GM19452 (cell line): Measurements from ENCODE around the gene ATXN7L1.
"Not testable (repeated sequence)": the region's sequence is repeated elsewhere in the genome, so short reads cannot be mapped to it uniquely, and the experiment has no call there.

Experiments
- ATAC-seq: cut with Tn5 transposase; IDR thresholded peaks from one replicate; pipeline ENCODE4 v1.9.1; 2021; ENCODE audit not compliant: unreplicated experiment

The ATXN7L1 gene

GRCh38 chr7:105623906-105624305, 252.5 kb downstream of the ATXN7L1 start:
- ATAC-seq = no peak

- no peak for ATAC-seq
Observed at GRCh38 chr7:105623378-105623777, 253.0 kb downstream of the ATXN7L1 start.

- no peak for ATAC-seq
Observed at GRCh38 chr7:105622106-105622731, 254.2 kb downstream of the ATXN7L1 start.

- no peak for ATAC-seq
Observed at GRCh38 chr7:105621617-105622016, 254.8 kb downstream of the ATXN7L1 start.

- no peak for ATAC-seq
Observed at GRCh38 chr7:105621176-105621575, 255.2 kb downstream of the ATXN7L1 start.

- ATAC-seq = no peak
Observed at GRCh38 chr7:105619590-105619989, 256.8 kb downstream of the ATXN7L1 start.

- no peak for ATAC-seq
Observed at GRCh38 chr7:105618016-105618296, 258.4 kb downstream of the ATXN7L1 start.

GRCh38 chr7:105617280-105618015, 259.0 kb downstream of the ATXN7L1 start:
- no peak for ATAC-seq

- ATAC-seq = no peak
Observed at GRCh38 chr7:105614341-105614840, 262.0 kb downstream of the ATXN7L1 start.

GRCh38 chr7:105613611-105614330, 262.6 kb downstream of the ATXN7L1 start:
- ATAC-seq = no peak

- no peak for ATAC-seq
Observed at GRCh38 chr7:105612806-105613205, 263.6 kb downstream of the ATXN7L1 start.

GRCh38 chr7:105611856-105612775, 264.3 kb downstream of the ATXN7L1 start:
- ATAC-seq = no peak

- ATAC-seq = no peak
Observed at GRCh38 chr7:105610165-105610930, 266.1 kb downstream of the ATXN7L1 start.

GRCh38 chr7:105602325-105603305, 273.8 kb downstream of the ATXN7L1 start:
- ATAC-seq = no peak

GRCh38 chr7:105600720-105601550, 275.5 kb downstream of the ATXN7L1 start:
- no peak for ATAC-seq

GRCh38 chr7:105599551-105599950, 276.8 kb downstream of the ATXN7L1 start:
- no peak for ATAC-seq

- ATAC-seq = not testable (repeated sequence)
Observed at GRCh38 chr7:105599080-105599479, 277.3 kb downstream of the ATXN7L1 start.

GRCh38 chr7:105596866-105597265, 279.5 kb downstream of the ATXN7L1 start:
- no peak for ATAC-seq
